Smooth muscle cell (in vitro differentiated cells): ENCODE data around the gene RNF144A. TPM values are rescaled to one million over a fixed set of nuclear protein-coding genes. Genes with fewer than 3 reads are reported as not detected.

Experiments used
- DNase-seq: peaks from one replicate; lab custom pipeline; 2025; ENCODE audit not compliant: unreplicated experiment; lab: John Stamatoyannopoulos, UW
- H2AFZ ChIP-seq: fragments of 200-600 bp; sonication (generic); 2 replicates; pipeline ENCODE4 v1.6.0; 2016; ENCODE audit warnings: antibody characterized with exemption, low read depth, mild to moderate bottlenecking
- H3F3A ChIP-seq: fragments of 200-600 bp; sonication (generic); 2 replicates; pipeline ENCODE4 v1.6.0; 2017; ENCODE audit warnings: antibody characterized with exemption, low read depth
- H3K27ac ChIP-seq: fragments of 200-600 bp; sonication (generic); 2 replicates; pipeline ENCODE4 v1.5.1; 2016; ENCODE audit warnings: low read depth, mild to moderate bottlenecking
- H3K27me3 ChIP-seq: fragments of 200-600 bp; sonication (generic); 2 replicates; pipeline ENCODE4 v1.6.1; 2016; ENCODE audit warnings: low read depth, mild to moderate bottlenecking
- H3K36me3 ChIP-seq: fragments of 200-600 bp; sonication (generic); 2 replicates; pipeline ENCODE4 v1.5.1; 2016; ENCODE audit warnings: low read depth
- H3K4me1 ChIP-seq: fragments of 200-600 bp; sonication (generic); 2 replicates; pipeline ENCODE4 v1.5.1; 2016; ENCODE audit warnings: low read depth
- H3K4me2 ChIP-seq: fragments of 200-600 bp; sonication (generic); 2 replicates; pipeline ENCODE4 v1.6.0; 2016; ENCODE audit warnings: mild to moderate bottlenecking
- H3K4me3 ChIP-seq: fragments of 200-600 bp; sonication (generic); 2 replicates; pipeline ENCODE4 v1.5.1; 2016; ENCODE audit warnings: mild to moderate bottlenecking
- H3K79me2 ChIP-seq: fragments of 200-600 bp; sonication (generic); 2 replicates; pipeline ENCODE4 v1.6.0; 2016; ENCODE audit warnings: low read depth, mild to moderate bottlenecking
- H3K9ac ChIP-seq: fragments of 200-600 bp; sonication (generic); 2 replicates; pipeline ENCODE4 v1.6.0; 2016; ENCODE audit warnings: low read depth
- H3K9me3 ChIP-seq: fragments of 200-600 bp; sonication (generic); replicated peaks from 2 replicates; pipeline ENCODE4 v1.5.1; 2016; ENCODE audit warnings: low read depth
- H4K20me1 ChIP-seq: fragments of 200-600 bp; sonication (generic); 2 replicates; pipeline ENCODE4 v1.6.0; 2016; ENCODE audit warnings: low read depth
- WGBS: methylation state at CpG from one replicate; pipeline ENCODE4 v1.1.7; 2016; ENCODE audit warnings: low lambda C conversion rate; 5-methylcytosine and 5-hydroxymethylcytosine counted together
- polyA plus RNA-seq: library from polyadenylated mRNA; unstranded; fragments of >200 nt; fragmentation: Nextera tagmentation; extraction: Ambion mirVana; gene quantifications from 2 replicates; pipeline ENCODE4 v1.2.1, GENCODE V29; 2016
- total RNA-seq: library from RNA; depleted of rRNA; stranded (reverse); fragments of >200 nt; gene quantifications from 2 replicates; pipeline ENCODE4 v1.2.3, GENCODE V29; 2014
- TF ChIP-seq, protein P1 (sequence below): fragments of 200-600 bp; sonication (generic); IDR thresholded peaks from 2 replicates; pipeline ENCODE4 v1.5.1; 2017; ENCODE audit warnings: borderline replicate concordance, mild to moderate bottlenecking, antibody characterized with exemption; ENCODE audit not compliant: insufficient read depth, poor library complexity, severe bottlenecking

RNF144A gene
- total and polyA plus RNA-seq, 2 experiments from 2014 or later, result 10.0 to 23.3 TPM

DNA sequence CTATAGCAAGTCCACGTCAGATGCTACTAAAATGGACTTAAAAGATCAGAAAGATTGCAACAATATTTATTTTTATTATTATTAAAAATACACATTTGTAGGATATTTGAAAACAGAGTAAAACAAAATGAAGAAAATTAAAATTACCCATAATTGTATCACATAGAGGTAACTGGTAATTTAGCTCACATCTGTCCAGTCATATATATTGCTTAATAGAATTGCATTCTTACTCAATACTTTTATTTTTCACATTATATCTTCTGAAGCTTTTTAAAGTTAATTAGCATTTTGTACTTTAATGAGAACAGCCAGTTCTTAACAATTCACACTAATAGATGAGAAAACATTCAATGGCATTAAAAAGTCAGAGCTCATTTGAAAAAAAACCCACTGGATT is 11.5 kb upstream of the RNF144A start:
- Histone ChIP-seq H3K27me3 (no peaks in the 10 kb centered on the region), H3K79me2 (no peaks in the 10 kb centered on the region), H3K4me3 (no peak overlapping the region), H3F3A (no peaks in the 10 kb centered on the region), H3K4me2 (no peak overlapping the region), H3K36me3 (no peaks in the 10 kb centered on the region), H3K9ac (no peak overlapping the region), H2AFZ (no peak overlapping the region), H3K9me3 (no peaks in the 10 kb centered on the region), H3K27ac (no peak overlapping the region), H3K4me1 (no peaks in the 10 kb centered on the region), H4K20me1 (no peaks in the 10 kb centered on the region)
- DNase-seq, result no peak
- 100% methylated on average over 1 of the region's 1 CpG for WGBS
- TF ChIP-seq, protein P1, sequence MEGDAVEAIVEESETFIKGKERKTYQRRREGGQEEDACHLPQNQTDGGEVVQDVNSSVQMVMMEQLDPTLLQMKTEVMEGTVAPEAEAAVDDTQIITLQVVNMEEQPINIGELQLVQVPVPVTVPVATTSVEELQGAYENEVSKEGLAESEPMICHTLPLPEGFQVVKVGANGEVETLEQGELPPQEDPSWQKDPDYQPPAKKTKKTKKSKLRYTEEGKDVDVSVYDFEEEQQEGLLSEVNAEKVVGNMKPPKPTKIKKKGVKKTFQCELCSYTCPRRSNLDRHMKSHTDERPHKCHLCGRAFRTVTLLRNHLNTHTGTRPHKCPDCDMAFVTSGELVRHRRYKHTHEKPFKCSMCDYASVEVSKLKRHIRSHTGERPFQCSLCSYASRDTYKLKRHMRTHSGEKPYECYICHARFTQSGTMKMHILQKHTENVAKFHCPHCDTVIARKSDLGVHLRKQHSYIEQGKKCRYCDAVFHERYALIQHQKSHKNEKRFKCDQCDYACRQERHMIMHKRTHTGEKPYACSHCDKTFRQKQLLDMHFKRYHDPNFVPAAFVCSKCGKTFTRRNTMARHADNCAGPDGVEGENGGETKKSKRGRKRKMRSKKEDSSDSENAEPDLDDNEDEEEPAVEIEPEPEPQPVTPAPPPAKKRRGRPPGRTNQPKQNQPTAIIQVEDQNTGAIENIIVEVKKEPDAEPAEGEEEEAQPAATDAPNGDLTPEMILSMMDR, result no peak

DNA sequence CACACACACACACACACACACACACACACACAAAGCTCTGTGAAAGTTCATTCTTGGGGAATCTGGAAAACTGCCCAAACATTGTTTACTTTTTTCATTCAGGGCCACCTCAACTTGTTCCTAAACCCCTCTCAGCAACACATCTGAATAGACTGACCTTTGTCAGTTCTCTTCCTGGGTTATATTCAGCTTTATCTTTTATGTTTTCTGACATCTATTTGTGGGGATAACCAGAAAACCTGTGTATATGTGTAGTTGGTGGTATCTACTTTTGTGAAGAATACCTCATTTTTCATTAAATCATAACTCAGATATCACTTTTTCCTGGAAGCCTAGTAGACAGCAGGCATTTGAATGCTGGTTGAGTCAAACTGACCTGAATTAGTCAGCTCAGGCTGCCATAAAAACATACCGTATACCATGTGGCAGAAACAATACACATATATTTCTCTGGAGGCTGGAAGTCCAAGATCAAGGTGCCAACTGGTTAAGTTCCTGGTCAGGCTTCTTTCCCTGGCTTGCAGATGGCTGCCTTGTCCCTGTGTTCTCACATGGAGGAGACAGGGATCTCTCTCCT is 11.0 kb upstream of the RNF144A start:
- H3K9ac ChIP-seq, result no peak overlapping the region
- H3K27ac ChIP-seq, result no peak overlapping the region
- H2AFZ ChIP-seq, result no peak overlapping the region
- WGBS, result 79% methylated on average over 1 of the region's 1 CpG
- H3K36me3 ChIP-seq, result no peaks in the 10 kb centered on the region
- no peaks in the 10 kb centered on the region for H4K20me1 ChIP-seq
- H3K4me2 ChIP-seq, result no peak overlapping the region
- TF ChIP-seq, protein P1, result no peak
- H3K27me3 ChIP-seq, result no peaks in the 10 kb centered on the region
- H3K4me1 ChIP-seq, result no peaks in the 10 kb centered on the region
- no peaks in the 10 kb centered on the region for H3F3A ChIP-seq
- DNase-seq, result no peak
- no peaks in the 10 kb centered on the region for H3K9me3 ChIP-seq
- H3K79me2 ChIP-seq, result no peaks in the 10 kb centered on the region
- no peak overlapping the region for H3K4me3 ChIP-seq

DNA sequence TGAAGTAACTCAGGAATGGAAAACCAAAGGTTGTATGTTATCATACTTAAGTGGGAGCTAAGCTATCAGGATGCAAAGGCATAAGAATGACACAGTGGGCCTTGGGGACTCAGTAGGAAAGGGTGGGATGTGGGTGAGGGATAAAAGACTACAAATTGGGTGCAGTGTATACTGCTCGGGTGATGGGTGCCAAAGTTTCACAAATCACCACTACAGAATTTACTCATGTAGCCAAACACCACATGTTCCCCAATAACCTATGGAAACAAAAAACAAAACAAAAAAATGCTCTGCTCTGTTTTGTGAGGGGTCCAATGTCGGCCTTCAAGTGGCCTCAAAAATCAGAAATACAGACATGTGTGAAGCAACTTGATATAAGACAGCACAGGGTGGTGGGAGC is 8.9 kb upstream of the RNF144A start:
- no peaks in the 10 kb centered on the region for H3K36me3 ChIP-seq
- no peaks in the 10 kb centered on the region for H3K27me3 ChIP-seq
- H3K9me3 ChIP-seq, result no peaks in the 10 kb centered on the region
- TF ChIP-seq, protein P1, result no peak
- H3K4me3 ChIP-seq, result no peak overlapping the region
- H3K79me2 ChIP-seq, result no peaks in the 10 kb centered on the region
- H3K4me1 ChIP-seq, result no peaks in the 10 kb centered on the region
- no peaks in the 10 kb centered on the region for H4K20me1 ChIP-seq
- no peaks in the 10 kb centered on the region for H3F3A ChIP-seq
- H3K4me2 ChIP-seq, result no peak overlapping the region
- 87% methylated on average over 2 of the region's 2 CpGs for WGBS
- no peak overlapping the region for H3K9ac ChIP-seq
- H3K27ac ChIP-seq, result no peak overlapping the region
- no peak overlapping the region for H2AFZ ChIP-seq
- no peak for DNase-seq
